Panc1 (cell line): ENCODE results near the gene ROBO1.

ENCODE experiments used
- SIN3A ChIP-seq: IDR thresholded peaks from 2 replicates; pipeline ENCODE4 v1.6.1; 2012; ENCODE audit warnings: low read depth, mild to moderate bottlenecking, low read length, moderate library complexity, borderline replicate concordance; ENCODE audit not compliant: insufficient read depth
- TF ChIP-seq, protein P1 (sequence below): fragments of 450-650 bp; IDR thresholded peaks from 2 replicates; pipeline ENCODE4 v1.5.1; 2017; ENCODE audit warnings: mild to moderate bottlenecking
- TF ChIP-seq, protein P2 (sequence below), 2 experiments: IDR thresholded peaks; 2 replicates each; pipeline ENCODE4 v1.6.1; 2011 to 2012; ENCODE audit warnings: low read depth in 2 of 2, control low read depth in 1 of 2, low read length in 1 of 2, mild to moderate bottlenecking in 1 of 2, moderate library complexity in 1 of 2; ENCODE audit not compliant: insufficient read depth in 1 of 2

- TF ChIP-seq, protein P1, sequence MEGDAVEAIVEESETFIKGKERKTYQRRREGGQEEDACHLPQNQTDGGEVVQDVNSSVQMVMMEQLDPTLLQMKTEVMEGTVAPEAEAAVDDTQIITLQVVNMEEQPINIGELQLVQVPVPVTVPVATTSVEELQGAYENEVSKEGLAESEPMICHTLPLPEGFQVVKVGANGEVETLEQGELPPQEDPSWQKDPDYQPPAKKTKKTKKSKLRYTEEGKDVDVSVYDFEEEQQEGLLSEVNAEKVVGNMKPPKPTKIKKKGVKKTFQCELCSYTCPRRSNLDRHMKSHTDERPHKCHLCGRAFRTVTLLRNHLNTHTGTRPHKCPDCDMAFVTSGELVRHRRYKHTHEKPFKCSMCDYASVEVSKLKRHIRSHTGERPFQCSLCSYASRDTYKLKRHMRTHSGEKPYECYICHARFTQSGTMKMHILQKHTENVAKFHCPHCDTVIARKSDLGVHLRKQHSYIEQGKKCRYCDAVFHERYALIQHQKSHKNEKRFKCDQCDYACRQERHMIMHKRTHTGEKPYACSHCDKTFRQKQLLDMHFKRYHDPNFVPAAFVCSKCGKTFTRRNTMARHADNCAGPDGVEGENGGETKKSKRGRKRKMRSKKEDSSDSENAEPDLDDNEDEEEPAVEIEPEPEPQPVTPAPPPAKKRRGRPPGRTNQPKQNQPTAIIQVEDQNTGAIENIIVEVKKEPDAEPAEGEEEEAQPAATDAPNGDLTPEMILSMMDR, result no peak
- no peak for TF ChIP-seq SIN3A
- TF ChIP-seq, protein P2, sequence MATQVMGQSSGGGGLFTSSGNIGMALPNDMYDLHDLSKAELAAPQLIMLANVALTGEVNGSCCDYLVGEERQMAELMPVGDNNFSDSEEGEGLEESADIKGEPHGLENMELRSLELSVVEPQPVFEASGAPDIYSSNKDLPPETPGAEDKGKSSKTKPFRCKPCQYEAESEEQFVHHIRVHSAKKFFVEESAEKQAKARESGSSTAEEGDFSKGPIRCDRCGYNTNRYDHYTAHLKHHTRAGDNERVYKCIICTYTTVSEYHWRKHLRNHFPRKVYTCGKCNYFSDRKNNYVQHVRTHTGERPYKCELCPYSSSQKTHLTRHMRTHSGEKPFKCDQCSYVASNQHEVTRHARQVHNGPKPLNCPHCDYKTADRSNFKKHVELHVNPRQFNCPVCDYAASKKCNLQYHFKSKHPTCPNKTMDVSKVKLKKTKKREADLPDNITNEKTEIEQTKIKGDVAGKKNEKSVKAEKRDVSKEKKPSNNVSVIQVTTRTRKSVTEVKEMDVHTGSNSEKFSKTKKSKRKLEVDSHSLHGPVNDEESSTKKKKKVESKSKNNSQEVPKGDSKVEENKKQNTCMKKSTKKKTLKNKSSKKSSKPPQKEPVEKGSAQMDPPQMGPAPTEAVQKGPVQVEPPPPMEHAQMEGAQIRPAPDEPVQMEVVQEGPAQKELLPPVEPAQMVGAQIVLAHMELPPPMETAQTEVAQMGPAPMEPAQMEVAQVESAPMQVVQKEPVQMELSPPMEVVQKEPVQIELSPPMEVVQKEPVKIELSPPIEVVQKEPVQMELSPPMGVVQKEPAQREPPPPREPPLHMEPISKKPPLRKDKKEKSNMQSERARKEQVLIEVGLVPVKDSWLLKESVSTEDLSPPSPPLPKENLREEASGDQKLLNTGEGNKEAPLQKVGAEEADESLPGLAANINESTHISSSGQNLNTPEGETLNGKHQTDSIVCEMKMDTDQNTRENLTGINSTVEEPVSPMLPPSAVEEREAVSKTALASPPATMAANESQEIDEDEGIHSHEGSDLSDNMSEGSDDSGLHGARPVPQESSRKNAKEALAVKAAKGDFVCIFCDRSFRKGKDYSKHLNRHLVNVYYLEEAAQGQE (IDR thresholded peaks at IDR 0.05; ENCODE audit: insufficient read depth in 1 of 2, low read depth in 2 of 2, low read length in 1 of 2), result no peak
Measured at GRCh38 chr3:79125313-79125984, 642.3 kb downstream of the ROBO1 start.
